SK-N-MC (cell line): ENCODE results near the gene CYP46A1.

Experiments
- EZH2 ChIP-seq: fragments of 200-600 bp; sonication (generic); IDR thresholded peaks from one replicate; pipeline ENCODE4 v1.6.1; 2017; ENCODE audit warnings: antibody characterized with exemption
- POLR2AphosphoS5 ChIP-seq: IDR thresholded peaks from 2 replicates; pipeline ENCODE4 v1.6.1; 2012; ENCODE audit warnings: mild to moderate bottlenecking, low read depth, low read length, borderline replicate concordance

GRCh38 chr14:99672506-99673304 lies 11.4 kb upstream of the CYP46A1 start:
- TF ChIP-seq EZH2 (no peak), POLR2AphosphoS5 (no peak)
